HG03159 (cell line): ENCODE measurements around the gene SERPIND1.
"Not testable (repeated sequence)": the region's sequence is repeated elsewhere in the genome, so short reads cannot be mapped to it uniquely, and the experiment has no call there.

Experiments
- ATAC-seq: cut with Tn5 transposase; IDR thresholded peaks from one replicate; pipeline ENCODE4 v1.9.1; 2021; ENCODE audit warnings: mild to moderate bottlenecking, moderate library complexity; ENCODE audit not compliant: unreplicated experiment

SERPIND1 gene, protein sequence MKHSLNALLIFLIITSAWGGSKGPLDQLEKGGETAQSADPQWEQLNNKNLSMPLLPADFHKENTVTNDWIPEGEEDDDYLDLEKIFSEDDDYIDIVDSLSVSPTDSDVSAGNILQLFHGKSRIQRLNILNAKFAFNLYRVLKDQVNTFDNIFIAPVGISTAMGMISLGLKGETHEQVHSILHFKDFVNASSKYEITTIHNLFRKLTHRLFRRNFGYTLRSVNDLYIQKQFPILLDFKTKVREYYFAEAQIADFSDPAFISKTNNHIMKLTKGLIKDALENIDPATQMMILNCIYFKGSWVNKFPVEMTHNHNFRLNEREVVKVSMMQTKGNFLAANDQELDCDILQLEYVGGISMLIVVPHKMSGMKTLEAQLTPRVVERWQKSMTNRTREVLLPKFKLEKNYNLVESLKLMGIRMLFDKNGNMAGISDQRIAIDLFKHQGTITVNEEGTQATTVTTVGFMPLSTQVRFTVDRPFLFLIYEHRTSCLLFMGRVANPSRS

DNA sequence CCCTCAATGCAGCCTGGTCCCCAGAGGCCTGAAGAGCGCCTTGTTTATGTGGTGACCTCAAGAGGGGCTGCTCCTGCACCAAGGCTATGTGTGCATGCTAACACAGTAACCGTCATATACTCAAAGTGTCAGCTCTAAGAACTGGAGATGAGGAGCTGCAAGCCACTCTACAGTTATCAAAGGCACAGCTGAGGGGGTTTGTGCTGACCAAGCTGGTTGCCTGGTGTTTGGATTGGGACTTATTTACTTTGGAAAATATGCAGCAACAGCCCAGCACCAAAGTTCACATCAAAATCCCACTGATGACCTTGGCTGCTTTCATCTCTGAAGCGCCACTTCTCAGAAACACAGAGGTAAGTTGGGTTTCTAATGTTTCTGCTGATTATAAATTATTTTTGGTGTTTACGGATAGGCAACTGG is at the start of gene SERPIND1:
Gene SERPIND1 (plus strand): TSS at position 321 of the 420 bp plus-strand sequence. CDS start 5,200 bp downstream, outside the sequence.
- ATAC-seq = no peak

DNA sequence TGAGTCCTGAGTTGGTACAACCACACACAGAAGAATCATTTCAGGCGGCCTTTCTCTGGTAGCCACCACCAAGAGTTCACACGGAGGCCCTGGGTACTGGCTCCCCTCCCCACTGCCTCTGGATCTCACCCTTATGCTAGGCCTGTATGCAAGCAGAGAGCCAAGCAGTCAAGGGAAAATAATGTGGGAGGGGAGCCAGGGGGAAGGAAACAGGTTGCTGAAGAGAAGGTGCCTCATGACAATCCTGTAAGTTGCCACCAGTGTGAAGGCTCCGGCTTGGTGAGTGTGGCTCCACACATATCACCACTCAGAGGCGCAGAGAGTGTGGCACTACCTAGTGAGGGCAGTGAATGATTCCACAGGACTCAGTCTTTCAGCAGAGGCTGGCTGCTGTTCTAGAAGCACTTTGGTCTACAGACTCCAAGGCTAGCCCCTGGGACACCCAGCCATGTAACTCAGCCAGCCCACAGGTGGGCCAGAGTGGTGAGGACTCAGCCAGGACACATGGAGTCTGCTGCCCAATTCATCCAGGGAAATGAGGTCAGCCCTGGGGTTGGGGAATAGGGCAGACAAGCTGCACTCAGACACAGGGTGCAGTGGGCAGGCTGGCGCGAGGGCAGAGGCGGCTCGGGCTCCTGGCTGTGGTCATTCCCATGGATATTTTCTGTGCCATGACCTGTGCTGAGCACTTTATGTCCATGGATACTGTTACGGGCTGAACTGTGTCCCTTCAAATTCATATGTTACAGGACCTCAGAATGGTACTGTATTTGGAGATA is 49.0 kb upstream of the SERPIND1 start:
- no peak for ATAC-seq

DNA sequence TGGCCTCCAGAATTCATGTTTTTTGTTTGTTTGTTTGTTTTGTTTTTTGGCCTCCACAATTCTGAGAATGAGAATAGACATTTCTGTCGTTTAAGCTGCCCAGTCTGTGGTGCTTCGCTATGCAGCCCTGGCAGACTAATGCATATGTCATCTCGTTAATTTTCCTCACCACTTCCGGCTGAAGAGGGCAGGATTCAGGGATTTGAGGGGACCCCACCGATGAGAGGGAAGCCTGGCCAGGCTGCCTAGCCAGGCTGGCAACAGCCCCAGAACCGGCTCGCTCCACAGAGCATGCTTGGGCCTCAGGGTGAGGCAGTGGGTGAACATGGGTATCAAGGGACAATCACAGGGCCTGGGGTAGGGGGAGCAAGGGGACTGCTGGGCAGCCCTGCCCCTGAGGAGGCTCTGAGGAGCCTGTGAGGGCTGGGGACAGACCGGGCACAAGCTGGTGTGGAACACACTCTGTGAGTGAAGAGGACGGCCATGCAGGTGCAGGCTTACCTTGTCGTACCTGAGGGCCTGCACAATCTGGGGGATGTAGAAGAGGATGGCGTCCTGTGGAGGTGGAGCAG is 47.8 kb upstream of the SERPIND1 start:
- ATAC-seq = no peak

DNA sequence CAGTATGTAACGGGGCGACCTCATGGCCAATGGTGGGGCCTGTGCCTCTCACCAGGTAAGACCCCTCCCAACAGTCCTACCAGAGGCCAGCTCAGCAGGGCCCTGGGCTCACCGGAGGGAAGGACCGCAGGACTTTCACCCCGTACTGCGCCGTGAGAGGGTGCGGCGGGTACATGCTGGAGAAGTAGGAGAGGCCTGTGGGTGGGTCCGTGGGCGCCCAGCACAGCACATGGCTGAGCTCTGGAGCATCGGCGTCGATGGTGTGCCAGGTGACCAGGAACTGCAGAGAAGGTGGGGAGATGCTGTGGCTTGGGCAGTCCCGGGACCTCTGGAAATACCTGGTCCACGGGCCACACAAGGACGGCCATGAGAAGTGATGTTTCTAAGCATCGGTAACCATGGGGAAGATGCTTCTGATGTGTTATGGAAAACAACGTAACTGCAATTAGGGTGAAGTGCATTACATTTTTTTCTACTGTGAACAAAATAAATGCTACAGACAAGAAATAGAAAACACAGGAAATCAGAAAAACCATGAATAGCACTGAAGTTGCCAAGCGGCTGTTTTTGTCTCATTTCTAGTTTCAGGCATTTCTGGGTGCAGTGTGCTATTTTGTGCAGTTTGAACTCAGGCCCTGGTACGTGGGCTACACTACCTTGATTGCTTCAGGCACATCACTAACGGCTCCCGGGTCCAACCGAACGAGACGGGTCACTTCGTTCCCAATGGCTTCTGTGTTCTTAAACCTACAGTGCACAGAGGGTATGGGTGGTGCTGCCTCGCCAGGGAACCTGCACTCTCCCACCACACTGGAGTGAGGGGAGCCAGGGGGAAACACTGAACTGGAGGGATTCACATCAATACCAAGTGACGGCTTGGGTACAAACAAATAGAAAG is 46.5 kb upstream of the SERPIND1 start:
- ATAC-seq = no peak

DNA sequence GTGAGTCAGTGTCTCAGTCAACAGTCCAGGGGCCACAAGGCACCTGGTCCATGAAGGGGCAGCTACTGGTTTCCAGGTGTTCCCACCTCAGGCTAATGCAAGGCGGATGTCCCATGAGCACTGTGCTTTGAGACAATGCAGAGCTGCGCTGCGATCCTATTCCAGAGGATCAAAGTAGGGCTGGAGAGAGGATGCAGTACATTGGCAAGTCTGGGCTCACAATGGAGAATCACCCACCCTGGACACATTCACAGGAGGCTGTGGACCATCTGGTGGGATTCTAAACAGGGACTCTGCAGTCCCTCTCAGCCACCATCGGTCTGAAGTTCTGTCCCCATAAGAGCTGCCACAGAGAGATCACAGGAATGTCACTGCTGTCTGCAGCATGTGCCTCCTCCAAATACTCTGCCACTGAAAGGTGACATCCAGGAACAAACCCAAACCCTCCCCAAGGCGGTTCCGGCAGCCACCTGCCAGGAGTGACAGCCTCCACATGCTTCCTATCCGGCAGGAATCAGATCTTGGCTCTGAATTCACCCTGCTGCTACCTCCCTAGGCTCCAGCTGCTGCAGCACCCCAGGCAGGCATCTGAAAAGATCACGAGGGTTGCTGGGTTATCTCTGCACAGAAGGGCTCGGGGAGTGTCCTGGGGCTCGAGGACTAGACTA is 45.3 kb upstream of the SERPIND1 start:
- ATAC-seq = no peak

DNA sequence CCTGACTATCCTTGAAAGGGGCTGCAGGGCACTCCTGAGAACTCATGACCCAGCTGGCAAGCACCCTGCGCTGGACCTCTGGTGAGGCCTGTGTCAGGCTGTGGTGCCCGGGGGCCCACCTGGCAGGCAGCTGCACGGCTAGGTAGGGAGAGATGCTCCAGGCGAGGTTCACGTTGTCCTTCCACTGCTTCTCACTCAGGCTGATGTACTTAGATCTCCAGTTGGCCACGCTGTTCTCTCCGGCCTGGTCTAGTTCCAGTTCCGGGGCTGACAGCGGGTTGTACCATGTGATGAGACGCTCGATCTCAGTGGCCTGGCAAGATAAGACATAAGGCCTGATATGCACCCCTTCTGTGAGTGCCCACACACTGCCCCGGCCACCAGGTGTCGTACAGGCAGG is 44.7 kb upstream of the SERPIND1 start:
- ATAC-seq = no peak

DNA sequence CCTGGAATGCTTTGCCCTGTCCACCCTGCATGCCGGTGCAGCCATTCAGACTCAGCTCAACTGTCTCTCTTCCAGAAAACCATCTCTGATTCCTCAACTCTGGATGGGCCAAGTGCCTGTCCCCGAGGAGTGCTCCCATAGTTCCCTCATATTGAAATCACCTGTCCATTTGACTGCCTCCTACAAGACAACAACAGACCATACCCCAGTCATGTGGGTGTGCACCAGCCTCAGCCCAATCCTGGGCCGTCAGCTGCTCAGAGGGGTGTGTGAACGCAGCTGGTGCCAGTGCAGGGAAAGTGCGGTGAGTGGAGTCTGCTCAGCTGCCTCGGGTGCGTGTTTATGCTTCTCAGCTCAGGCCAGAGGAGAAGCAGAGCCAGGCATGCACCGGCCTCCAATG is 41.5 kb upstream of the SERPIND1 start:
- ATAC-seq = not testable (repeated sequence)

DNA sequence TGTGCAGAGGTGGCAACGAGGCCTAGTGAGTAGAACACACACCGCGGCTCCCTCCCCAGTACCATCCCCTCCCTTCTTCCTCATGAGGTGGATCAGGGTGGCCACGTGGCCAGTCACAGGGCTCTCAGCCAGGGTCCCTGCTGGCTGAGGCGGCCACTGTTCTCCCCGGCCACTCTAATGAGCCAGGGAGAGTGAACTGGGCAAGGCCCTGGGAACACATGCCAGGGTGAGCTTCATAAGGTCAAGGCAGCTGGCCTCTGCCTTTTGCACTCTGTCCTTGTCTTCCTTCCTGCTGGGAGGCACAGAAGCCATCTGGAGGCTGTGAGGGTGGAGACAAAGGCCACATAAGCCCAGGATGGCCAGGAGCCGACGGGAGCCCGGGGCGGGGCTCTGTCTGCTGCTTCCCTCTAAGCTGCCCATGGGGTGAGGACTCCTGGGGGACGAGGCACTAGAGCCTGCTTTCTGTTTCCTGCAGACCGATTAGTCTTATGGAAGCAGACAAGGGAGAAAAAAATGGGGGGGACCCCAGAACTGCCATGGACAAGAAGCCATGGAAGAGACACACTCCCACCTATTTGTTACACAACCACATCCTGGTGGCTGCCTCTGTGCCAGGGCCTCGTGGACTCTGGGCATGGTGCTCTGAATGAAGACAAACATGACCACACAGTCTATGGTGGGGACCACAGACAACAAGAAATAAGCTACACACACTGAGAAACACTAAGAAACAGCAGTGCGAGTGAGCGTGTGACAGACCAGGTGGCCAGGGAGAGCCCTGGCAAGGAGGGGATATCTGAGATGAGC is 38.4 kb upstream of the SERPIND1 start:
- ATAC-seq = not testable (repeated sequence)

DNA sequence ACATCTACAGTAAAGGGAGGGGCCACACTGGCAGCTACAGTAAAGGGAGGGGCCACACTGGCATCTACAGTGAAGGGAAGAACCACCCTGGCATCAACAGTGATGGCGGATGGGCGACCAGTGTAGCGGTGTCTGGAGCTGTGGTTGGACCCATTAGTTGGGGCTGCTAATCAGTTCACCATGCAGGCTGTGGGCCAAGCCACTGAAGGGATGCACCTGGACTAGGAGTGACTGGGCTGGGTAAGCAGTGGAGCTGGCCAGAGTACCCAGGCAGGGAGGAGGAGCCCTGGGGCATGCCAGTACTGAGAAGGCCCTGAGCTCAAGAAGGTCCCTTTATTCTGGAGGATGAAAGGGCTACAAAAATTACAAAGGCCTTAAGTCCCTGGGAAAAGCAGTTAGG is 37.0 kb upstream of the SERPIND1 start:
- ATAC-seq = not testable (repeated sequence)

DNA sequence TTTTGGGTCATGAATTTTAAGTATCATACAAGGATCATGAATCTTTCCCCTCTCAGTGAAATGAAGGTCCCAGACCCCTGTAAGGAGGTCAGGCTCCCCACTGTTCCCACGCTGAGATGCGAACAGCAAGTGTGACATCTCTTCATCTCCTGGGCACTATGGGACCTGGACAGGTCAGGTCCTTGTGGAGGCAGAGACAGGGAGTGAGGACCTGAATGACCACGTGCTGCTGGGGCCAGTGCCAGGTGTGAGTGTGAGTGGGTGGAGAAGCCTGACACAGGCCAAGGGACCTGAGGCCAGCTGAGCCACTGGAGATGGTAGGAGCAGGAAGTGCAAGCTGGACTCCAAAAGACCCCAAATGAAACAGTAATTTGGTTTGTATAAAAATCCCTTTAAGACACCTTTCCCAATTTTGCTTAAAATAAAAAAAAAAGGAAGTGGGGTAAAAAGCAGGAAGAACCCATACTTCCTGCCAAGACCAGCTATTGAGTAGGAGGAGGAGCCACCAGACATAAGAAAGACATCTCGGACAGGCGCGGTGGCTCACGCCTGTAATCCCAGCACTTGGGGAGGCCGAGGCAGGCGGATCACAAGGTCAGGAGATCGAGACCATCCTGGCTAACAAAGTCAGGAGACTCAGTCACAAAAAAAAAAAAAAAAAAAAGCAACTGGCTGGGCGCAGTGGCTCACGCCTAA is 35.4 kb upstream of the SERPIND1 start:
- ATAC-seq = no peak

DNA sequence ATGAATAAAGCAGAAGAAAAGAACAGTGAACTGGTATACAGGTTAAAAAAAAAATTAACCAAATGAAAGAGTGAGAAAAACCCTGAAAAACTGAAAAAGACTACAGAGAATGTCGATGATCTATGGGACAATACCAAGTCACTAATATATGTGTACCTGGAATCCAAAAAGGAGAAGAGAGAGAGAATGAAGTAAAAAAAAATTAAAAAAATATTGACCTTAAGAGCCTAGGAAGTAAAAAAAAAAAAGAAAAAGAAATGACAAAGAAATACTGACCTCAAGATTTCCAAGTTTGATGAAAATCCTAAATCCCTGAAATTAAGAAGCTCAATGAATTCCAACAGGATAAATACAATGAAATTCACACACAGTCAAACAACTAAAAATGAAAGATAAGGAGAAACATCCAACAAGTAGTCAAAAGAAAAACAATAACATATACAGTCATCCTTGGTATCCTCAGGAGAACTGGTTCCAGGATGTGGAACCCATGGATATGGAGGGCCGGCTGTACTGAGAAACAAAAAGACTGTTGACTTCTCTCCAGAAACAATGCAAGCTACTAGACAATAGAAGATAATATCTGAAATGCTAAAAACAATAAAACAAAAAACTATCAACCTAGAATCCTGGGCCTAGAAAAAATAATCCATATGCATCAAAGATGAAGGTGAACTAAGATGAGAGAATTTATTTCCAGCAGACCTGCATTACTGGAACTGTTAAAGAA is 33.5 kb upstream of the SERPIND1 start:
- ATAC-seq = no peak

DNA sequence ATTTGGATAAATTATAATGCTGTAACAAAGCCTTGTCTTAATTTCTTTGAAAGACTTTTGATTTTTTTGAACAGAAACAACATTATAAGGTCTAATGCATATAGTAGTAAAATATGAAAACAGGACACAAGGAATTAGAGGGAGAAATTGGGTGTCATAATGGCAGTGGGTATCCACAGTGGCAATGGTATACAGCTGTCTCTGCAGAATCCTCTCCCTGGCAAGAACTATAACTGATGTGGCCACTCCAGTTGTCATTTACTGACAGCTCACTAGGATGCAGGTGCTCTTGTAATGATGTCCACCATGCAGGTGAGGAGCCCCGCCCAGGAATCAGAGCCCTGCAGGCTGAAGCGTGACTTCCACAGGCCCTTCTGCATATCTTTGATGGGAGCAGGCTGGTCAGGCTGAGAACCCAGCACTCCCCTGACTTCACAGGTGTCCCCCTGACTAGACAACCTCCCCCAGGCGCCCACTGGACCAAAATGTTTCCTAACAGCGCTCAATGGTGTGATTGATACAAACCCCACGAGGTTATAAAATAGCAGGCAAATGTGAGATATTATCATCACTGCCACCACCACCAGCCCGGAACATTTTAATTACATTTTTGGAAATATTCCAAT is 32.8 kb upstream of the SERPIND1 start:
- ATAC-seq = no peak

DNA sequence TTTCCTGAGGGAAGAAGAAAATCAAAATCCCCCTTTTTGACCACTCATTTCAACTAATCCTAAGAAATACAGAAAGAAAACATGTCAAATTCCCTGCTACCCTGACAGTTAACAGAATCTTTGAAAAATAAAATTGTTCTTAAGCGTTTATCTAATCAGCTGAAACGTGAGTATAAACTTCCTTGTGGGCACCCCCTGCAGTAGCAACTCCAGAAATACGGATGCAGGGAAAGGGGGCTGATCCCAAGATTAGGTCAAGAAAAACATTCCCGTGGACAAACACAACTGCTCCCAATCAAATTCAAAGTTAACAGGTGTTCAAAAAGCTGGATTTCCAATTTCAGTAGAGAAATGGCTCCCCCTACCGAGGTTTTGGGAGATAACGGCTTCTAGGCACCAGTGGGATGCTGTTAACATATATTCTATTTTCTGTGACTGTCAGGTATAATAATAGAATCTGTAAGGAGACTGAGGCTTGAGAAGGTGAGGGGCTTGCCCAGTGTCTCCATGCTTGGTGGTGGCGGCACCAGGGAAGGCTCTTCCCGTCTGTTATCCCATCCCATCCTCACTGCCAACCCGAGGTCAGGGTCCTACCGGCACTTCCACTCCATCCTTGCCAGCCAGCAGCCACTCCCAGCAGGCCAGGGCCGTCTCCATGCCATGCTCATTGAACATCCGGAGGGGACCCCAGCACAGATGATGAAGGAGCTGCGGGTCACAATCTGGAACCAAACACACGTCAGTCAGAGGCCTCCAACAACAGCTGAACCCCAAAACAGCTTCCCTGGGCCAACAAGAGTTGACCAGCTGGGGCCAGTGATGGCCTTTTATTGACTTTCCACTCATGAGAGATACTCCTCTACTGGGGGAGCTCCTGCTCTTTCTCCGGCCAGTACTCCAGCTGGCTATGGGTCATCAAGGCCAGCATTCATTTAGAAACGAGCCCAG is 32.0 kb upstream of the SERPIND1 start:
- ATAC-seq = no peak

DNA sequence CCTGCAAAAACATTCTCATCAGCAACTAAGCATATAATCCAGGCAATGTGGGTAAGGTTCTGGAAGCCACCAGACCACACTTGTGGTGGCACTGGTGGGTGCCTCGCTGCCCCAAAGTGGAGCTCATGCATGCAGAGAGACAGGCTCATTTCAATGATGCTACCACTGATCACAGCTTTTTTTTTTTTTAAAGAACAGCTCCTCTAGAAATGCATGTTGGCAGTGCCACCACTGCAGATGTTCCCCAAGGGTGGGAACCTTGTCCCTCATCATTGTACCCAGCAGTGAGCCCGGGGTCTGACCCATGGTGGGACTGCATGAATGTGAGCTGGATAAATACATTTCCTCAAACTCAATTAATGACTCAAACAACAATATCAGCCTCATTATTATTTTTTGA is 31.1 kb upstream of the SERPIND1 start:
- no peak for ATAC-seq

DNA sequence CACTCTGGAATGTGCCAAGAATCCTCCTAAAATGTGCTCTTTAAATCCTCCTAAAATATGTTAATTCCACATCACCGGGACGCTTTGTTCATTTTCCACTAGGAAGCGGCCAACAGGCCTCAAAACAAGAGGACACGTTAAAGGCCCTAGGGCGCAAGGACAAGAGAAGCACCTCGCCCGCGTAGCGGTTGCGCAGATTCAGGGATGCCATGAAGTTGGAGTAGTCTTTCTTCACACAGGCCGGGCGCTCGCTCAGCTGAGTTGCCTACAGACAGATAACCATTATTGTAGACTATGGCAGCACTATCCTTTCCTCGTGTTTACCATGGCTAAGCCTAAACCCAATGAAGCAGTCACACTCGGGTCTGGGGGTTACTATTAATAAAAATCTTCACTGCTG is 29.5 kb upstream of the SERPIND1 start:
- ATAC-seq = no peak

DNA sequence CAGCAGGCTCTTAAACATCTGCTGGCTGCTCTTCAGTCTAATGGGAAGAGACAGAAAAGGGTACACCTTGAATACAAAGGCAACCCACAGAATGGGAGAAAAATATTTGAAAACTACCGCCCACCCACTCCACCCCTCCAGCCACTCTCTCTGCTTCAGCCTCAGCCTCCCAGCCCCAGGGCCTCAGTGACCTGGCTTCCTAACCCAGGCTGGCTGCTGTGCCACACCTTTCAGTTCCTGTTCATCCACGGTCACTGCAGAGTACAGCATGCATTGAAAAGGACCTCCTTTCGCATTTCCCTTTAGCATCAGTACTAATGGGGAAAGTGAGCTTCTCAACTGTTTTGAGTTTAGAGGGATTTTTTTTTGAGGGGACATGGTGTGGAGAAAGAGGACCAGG is 28.8 kb upstream of the SERPIND1 start:
- ATAC-seq = no peak
